Esophagus mucosa (tissue), 1 donor: ENCODE measurements around the gene SPRED3. TPM values are rescaled to one million over a fixed set of nuclear protein-coding genes. Genes with fewer than 3 reads are reported as not detected.

ENCODE experiments used
- total RNA-seq: library from RNA; stranded (reverse); gene quantifications from one replicate; pipeline ENCODE4 v1.2.4, GENCODE V29; 2023
- donor health status: DM: yes; HTN: yes; CAD: no.

SPRED3 gene
- total RNA-seq, 1 donor from 2014 or later = 0.56 TPM

Other genes with a start within 250 kb of the SPRED3 start
- gene DPF1, start 164.5 kb upstream of the SPRED3 start, total RNA-seq = 0.16 TPM
- 2.8 TPM for gene PPP1R14A, start 132.3 kb upstream of the SPRED3 start, total RNA-seq
- gene SPINT2, start 124.1 kb upstream of the SPRED3 start, total RNA-seq = 356 TPM
- gene C19orf33, start 84.4 kb upstream of the SPRED3 start, total RNA-seq = 272 TPM
- gene YIF1B, start 72.8 kb upstream of the SPRED3 start, total RNA-seq = 43.1 TPM
- 22.8 TPM for gene KCNK6, start 68.9 kb upstream of the SPRED3 start, total RNA-seq
- 2.0 TPM for gene CATSPERG, start 52.9 kb upstream of the SPRED3 start, total RNA-seq
- 154 TPM for gene PSMD8, start 14.1 kb upstream of the SPRED3 start, total RNA-seq
- not detected for gene GGN, start 663 bp upstream of the SPRED3 start, total RNA-seq
- 20.8 TPM for gene FAM98C, start 14.4 kb downstream of the SPRED3 start, total RNA-seq
- 0.24 TPM for gene RASGRP4, start 37.5 kb downstream of the SPRED3 start, total RNA-seq
- 6.4 TPM for gene RYR1, start 45.0 kb downstream of the SPRED3 start, total RNA-seq
- 3.4 TPM for gene MAP4K1, start 229.3 kb downstream of the SPRED3 start, total RNA-seq
- gene EIF3K, start 230.5 kb downstream of the SPRED3 start, total RNA-seq = 304 TPM